Stimulated activated CD8-positive, alpha-beta memory T cell treated with anti-CD3 and anti-CD28 coated beads, Interleukin-12 subunit alpha, Interleukin-12 subunit beta, amount 100 ng/mL, for 24 hours (primary cell): ENCODE measurements around the gene GALNS.

Experiments
- DNase-seq: peaks from one replicate; pipeline ENCODE4 v3.0.0-alpha.2; 2020; ENCODE audit errors: extremely low read depth

Gene GALNS

DNA sequence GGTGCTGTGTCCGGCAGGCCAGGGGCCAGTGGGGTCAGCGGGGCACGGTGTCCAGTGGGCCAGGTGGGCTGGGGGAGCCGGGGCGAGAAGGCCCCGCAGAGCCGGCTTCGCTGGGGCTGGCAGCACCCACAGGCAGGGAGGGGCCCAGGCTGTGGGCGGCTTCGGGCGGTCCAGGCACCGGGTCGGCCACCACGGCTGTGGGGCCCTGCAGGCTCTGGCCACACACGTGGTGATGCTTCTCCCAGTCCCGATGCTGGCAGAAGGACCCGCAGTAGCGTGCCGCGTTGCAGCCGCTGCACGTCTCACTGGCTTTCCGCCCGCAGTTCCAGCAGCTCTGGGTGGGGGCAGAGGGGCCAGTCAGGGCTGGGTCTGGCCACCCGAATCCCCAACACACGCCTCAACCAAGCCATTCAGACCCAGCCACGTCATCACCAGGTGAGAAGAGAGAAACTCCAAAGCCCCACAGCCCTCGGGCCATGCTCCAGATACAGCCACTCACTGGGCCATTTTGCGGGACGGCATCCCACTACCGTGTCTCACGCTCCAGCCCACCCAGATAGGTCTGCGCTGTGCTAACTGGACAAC is 20.3 kb upstream of the GALNS start:
- DNase-seq: no peak

DNA sequence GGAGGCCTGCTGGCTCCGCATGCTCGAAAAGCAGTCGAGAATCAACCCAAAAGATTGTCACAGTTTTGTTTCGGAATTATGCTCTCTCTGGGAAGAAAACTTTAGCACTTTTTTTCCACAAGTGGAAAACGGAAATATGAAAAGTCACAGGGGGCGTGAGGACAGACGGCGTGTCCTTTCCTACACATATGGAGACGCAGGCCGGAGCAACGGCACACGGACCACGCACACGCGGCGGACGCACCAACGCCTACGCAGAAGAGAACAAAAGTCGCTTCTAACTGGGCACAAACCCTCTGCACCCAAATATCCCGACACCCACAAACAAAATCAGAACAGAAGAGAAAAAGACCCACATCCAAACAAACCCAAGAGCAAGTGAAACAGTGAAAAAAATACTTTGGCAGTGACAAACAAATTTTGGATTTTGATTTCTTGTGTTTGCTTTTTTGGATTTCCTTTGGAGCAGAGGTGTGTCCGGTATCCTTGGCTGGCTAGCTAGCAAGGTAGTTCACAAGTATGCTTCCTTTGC is 19.0 kb upstream of the GALNS start:
- DNase-seq: no peak

DNA sequence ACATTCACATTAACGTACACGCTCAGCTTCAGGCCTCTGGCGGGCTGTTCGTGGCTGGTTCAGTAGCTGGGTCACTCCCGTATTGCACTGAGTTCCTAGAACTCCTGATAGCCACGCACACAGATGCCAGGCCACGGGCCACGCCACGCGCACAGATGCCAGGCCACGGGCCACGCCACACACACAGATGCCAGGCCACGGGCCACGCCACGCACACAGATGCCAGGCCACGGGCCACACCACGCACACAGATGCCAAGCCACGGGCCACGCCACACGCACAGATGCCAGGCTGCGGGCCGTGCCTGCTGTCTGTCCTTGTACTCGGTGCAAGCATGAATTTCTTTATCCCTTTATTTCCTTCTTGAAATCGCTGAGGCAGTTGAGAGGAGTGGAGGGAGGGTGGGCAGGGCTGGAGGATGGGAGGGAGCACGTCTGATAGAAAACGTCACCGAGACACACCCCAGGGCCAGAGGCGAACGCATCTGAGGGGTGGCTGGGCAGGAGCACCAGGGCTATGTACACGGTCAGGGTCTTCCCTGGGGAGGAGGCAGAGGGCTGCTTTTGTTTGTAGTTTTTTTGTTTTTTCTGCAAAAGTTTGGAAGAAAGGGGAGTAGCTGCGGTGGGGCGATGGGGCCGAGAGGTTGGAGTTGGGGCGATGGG is 18.3 kb upstream of the GALNS start:
- DNase-seq: no peak

DNA sequence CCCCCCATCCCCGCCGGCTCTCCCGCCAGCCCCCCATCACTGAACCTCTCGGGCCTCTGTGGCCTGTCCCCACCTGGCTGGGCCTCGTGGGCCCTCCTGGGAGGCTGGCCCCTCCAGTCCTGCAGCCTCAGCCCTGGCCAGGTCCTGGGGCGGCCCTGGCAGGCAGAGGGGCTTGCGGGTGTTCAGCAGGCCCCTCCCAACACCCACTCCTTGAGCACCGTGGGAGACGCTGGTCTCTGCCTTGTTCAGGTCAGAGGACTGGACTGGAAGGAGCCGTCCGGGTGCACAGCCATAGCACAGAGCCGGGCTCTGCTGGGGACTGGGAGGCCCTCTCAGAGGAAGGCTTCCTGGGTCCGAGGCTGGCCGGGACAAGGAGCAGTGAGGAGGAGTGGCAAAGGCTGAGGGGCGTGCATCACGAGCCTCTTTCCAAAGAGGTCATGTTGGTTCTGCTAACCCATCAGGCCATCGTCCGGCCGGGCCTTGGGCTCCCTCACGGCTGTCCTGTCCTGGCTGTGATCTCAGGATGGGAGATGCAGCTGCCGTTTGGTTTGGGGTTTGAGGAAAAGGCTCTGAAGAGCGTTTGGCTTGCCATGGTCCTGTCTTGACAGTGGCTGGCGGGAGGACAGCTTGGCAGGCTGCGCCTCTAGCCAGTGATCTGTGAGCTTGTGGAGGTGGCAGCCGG is 16.0 kb upstream of the GALNS start:
- no peak for DNase-seq

DNA sequence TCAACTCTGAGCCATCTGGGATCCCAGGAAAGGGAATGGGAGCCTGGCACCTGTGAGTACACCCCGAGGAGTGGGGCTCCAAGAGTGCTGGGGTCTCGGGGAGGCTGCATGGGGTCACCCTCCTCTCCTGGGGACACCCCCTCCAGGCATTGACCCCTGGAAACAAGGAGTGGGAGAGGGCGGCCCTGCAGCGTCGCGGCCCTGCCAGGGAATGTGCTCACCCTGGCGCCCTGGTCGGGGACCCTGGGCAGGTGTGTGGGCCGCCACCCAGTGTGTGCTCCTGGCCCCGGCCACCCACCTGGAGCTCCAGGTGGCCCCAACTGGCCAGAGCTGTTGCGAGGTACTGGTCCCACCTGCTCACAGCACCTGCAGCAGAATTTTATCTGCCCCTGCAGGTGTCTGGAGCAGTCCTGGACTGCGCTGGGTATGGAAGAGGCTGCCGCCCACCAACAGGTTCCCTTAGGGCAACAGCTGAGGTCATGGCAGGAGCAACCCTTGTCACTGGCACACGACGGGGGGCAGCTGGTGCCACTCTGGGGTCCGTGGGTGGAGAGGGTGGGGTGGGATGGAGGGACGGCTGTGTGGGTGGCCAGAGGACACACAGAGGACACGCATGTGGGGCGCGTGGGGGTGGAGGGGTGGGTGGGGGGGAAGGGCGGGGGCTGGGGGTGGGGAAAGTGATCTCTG is 15.1 kb upstream of the GALNS start:
- DNase-seq: no peak

GRCh38 chr16:88871349-88871702 is 14.6 kb upstream of the GALNS start:
- DNase-seq: no peak

- DNase-seq: no peak
Measured at GRCh38 chr16:88870608-88871348, 14.0 kb upstream of the GALNS start.

DNA sequence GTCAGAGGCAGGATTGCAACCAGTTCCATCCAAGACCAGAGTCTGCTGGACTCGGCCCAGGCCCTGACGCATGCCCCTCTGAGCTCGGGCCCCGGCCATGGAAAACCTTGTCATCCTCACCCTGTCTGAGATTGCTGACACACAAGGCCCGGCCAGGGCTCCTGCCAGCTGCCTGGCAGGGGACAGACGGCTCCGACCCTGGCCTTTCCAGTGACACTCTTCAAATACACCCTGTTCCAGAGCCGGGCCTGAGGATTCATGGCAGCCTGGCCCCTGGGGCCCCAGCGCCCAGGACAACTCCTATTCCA is 12.9 kb upstream of the GALNS start:
- DNase-seq: no peak

DNA sequence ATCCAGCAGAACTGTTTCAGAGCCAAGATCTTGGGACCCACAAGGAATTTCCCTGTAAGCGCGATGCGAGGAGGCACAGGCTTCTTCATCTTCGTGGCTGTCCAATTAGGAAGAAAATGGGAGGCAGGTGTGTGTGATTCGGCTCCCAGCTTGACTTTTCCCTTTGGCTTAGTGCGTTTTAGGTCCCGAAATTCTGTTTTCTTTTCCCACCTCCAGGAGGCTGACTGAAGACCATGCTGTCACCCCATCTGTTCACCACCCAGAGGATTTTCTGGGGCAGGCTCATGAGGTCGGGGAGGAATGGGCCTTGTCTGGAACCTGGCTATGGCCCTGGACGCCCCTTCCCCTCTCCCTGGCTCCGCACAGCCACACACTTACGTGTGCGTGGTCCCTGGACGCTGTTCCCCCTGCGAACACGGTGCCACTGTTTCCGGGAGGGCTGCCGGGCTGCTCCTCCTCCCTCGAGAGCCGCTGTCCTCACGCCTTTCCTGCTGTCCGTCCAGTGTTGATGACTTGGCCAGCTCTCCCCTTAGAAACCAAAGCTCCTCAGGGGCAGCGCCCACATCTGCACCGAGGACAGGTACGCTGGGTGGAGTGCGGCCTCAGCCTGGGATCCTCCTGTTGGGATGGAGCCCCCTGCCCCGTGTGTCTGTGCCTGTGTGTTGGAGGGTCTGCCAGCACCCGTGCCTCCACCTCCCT is 12.4 kb upstream of the GALNS start:
- no peak for DNase-seq

- no peak for DNase-seq
Measured at GRCh38 chr16:88867581-88868246, 11.0 kb upstream of the GALNS start.

GRCh38 chr16:88866151-88866920 is 9.6 kb upstream of the GALNS start, which contains the start of gene PABPN1L:
TSS of gene PABPN1L (minus strand) at chr16:88866660. CDS start at chr16:88866606, 54 bp downstream.
- DNase-seq: no peak

GRCh38 chr16:88865742-88866141 is 9.0 kb upstream of the GALNS start:
- DNase-seq: no peak

DNA sequence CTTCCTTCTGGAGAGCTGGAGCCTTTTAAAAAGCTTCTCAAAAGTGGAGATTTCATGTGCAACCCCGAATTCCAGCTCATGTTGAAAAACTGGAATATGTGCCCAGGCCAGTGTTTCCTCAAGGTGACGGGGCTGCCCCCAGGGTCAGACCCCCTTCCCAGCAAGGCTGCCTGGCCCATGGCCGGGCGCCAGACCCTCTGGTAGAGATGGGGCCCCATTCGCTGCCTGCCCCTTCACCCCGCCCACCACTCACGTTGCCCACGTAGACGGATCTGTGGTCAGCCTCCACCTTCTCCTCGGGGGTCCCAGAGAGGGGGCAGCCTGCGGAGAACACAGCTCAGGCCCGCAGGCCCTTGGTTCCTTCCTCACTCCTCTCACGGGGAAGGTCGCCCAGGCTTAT is 8.6 kb upstream of the GALNS start:
- no peak for DNase-seq

GRCh38 chr16:88864521-88864920 is 7.8 kb upstream of the GALNS start:
- no peak for DNase-seq

DNA sequence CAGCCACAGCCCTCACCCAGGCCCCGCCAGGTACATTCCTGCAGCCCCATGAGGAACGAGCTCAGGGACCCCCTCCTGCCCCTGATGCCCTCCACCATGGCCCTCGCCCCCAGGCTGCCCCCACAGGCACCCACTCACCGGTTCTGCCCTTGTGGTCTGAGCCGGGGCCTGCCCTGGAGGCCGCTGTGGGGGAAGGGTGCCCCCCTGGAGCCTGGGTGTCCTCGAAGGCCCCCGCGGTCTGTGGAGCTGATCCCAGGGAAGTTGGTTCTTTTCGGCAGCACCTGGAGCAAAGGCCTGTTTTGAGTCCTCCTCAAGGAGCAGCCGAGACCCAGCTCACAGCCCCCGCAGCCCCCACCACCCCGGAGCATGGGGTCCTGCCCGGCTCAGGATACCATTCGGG is 7.4 kb upstream of the GALNS start:
- DNase-seq: no peak

DNA sequence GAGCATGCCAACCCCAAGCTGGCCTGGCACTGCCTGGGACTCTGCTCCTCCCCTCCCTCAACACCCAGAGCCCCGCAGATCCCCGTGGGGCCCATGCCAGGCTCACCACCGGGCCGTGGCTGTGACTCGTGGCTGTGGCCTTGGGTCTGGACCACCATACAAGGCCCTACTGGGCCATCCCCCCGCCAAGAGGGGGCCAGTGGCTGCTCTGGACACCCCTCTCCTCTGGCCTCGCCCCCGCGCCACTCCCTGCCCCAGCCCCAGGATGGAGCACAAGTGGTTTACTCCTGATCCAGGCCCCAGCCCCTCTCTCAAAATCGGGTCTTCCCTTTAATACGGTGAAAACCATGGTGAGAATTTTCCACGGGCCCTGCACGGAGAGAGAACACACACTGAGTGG is 6.7 kb upstream of the GALNS start:
- DNase-seq: no peak

DNA sequence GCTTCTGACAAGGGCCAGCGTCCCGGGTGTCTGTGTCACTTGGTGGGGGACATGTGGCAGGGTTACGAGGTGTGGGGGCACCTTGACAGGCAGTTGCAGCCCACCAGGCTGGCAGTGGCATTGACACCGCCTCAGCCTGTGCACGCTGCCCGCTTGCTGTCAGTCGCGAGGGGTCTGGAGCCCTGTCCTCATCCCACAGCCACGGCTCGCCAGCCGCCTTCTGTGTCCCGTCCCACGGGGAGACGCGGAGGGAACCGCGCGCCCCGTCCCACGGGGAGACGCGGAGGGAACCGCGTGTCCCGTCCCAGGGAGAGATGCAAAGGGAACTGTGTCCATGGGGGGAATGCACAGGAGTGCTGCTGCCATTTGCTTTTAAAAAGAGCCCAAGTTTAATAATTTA is 6.2 kb upstream of the GALNS start:
- no peak for DNase-seq

GRCh38 chr16:88861359-88861758 is 4.6 kb upstream of the GALNS start:
- no peak for DNase-seq

GRCh38 chr16:88859381-88860091 is 2.8 kb upstream of the GALNS start:
- no peak for DNase-seq
